Psoas muscle (tissue), 8 donors: Measurements from ENCODE around the gene COL4A1. TPM values are rescaled to one million over a fixed set of nuclear protein-coding genes. Genes with fewer than 3 reads are reported as not detected.

Source experiments
- ATAC-seq, 4 donors: fragments of 200-7000 bp; cut with Tn5 transposase; one replicate each; pipeline ENCODE4 v1.9.1; 2020; ENCODE audit warnings: moderate library complexity in 3 of 4, mild to moderate bottlenecking in 2 of 4
- DNase-seq, 2 donors: peaks; one replicate each; pipeline ENCODE4 v3.0.0-alpha.2; 2020
- H3K27ac ChIP-seq: fragments of 200-600 bp; one replicate; pipeline ENCODE4 v1.8.0; 2022
- H3K27me3 ChIP-seq, 3 donors: fragments of 200-600 bp in 1 of 3; one replicate each; pipeline versions ENCODE4 v1.6.1 to v1.8.0; 2013 to 2022; ENCODE audit warnings: low read length in 2 of 3, mild to moderate bottlenecking in 2 of 3, moderate library complexity in 1 of 3; ENCODE audit not compliant: insufficient read depth in 3 of 3
- H3K36me3 ChIP-seq, 2 donors: fragments of 200-600 bp in 1 of 2; one replicate each; pipeline versions ENCODE4 v1.6.1 to v1.8.0; 2013 to 2022; ENCODE audit warnings: low read depth in 1 of 2, mild to moderate bottlenecking in 1 of 2, moderate library complexity in 1 of 2; ENCODE audit not compliant: insufficient read depth in 1 of 2
- H3K4me1 ChIP-seq: fragments of 200-600 bp; one replicate; pipeline ENCODE4 v1.8.0; 2022
- H3K4me3 ChIP-seq: fragments of 200-600 bp; one replicate; pipeline ENCODE4 v1.8.0; 2022; ENCODE audit warnings: mild to moderate bottlenecking
- H3K9me3 ChIP-seq: fragments of 200-600 bp; one replicate; pipeline ENCODE4 v1.8.0; 2022
- CTCF ChIP-seq: fragments of 200-600 bp; IDR thresholded peaks from one replicate; pipeline ENCODE4 v1.8.0; 2022; ENCODE audit warnings: antibody characterized with exemption
- WGBS, 3 donors: extraction: QIAGEN DNeasy Blood & Tissue Kit; methylation state at CpG; one replicate each; pipeline versions ENCODE4 v1.1.6 to v1.1.7; 2013; 5-methylcytosine and 5-hydroxymethylcytosine counted together
- intact Hi-C, 2 donors: fragments of 100-400 bp; cut with DNase I; formaldehyde crosslinking; loops; one replicate each; pipeline versions ENCODE4 v1.11.0 to v1.14.2; 2022
- polyA plus RNA-seq, 3 donors: library from polyadenylated mRNA; stranded (reverse); fragments of 200-250 nt; gene quantifications; one replicate each; pipeline ENCODE4 v1.2.3, GENCODE V29; 2013
- total RNA-seq, 4 donors: library from RNA; stranded (reverse); fragmentation: NEBNext Ultra II Directional in 2 of 4; extraction: Animal tissue kit (Norgen Biotek cat#: 25700) in 2 of 4; gene quantifications; one replicate each; pipeline versions ENCODE4 v1.2.1 to v1.2.4, GENCODE V29; 2021 to 2023
- donor health status: healthy with polysubstance abuse.
- donor health status: DM: no; HTN: no; CAD: no; lungs with moderate emphysema.
- donor health status: Bipolar disorder and iron deficiency.
- donor health status: healthy.
- donor health status: DM: yes; HTN: yes; CAD: no.
- donor health status: DM: no; HTN: no; CAD: no.
- donor health status: DM: no; HTN: no; CAD: no.
- donor health status: DM: yes; HTN: yes; CAD: no.

The COL4A1 gene
- total and polyA plus RNA-seq, 7 donors = 39.0 to 127 (median 97.0) TPM

DNA sequence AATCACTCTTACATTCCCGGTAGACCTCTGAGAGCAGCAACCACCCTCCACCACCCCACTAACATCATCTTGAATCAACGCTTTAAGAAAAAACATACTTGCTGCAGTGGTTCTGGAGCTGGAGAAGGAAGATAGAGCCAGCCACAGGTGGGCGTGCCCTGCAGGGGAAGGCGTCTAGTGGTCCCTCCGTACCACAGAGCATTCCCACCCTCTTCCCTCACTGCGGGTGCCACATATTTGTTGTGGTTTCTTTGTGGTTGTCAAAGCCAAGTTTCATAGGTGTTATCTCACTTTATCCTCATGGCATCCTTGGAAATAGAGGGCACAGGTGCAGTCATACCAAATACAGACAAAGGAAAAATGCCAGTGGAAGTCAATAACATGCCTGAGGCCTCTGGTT, 22.3 kb upstream of the COL4A1 start:
- no peak overlapping the region for H3K27ac ChIP-seq
- WGBS, 3 donors = 84 to 87% (median 84%) methylated on average over 6 of the region's 6 CpGs
- intact Hi-C loops = no loop called here
- no peaks in the 10 kb centered on the region for H3K36me3 ChIP-seq
- ATAC-seq = no peak
- DNase-seq = no peak
- no peaks in the 10 kb centered on the region for H3K9me3 ChIP-seq
- peaks cover 0 to 32% (median 0%) of the 10 kb centered on the region in 3 donors for H3K27me3 ChIP-seq
- no peak overlapping the region for H3K4me3 ChIP-seq
- TF ChIP-seq CTCF = no peak
- H3K4me1 ChIP-seq = peaks cover 10% of the 10 kb centered on the region

DNA sequence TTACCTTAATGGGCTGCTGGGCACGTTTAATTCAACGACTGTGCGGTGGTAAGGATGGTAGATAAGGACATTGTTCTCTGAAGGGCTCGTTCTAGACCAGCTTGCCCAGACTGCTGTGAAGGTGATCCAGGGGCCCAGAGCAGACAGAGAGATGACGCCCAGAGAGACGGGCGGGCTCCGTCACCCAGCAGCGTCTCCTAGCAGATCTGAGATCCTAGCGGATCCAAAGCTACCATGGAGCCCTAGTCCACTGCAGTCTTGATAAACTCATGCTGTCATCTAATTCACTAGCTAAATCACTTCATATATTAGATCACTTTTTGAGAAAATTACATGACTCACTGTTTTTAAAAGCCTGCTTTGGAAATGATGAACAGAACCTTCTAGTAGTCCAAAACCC, 21.6 kb upstream of the COL4A1 start:
- Histone ChIP-seq H3K27ac (no peak overlapping the region), H3K27me3 (peaks cover 0 to 37% (median 0%) of the 10 kb centered on the region in 3 donors), H3K9me3 (no peaks in the 10 kb centered on the region), H3K36me3 (no peaks in the 10 kb centered on the region), H3K4me3 (no peak overlapping the region), H3K4me1 (peaks cover 10% of the 10 kb centered on the region)
- ATAC-seq (no peak), DNase-seq (no peak)
- intact Hi-C loops = no loop called here
- WGBS, 3 donors = 85 to 89% (median 85%) methylated on average over 10 of the region's 10 CpGs
- no peak for TF ChIP-seq CTCF

DNA sequence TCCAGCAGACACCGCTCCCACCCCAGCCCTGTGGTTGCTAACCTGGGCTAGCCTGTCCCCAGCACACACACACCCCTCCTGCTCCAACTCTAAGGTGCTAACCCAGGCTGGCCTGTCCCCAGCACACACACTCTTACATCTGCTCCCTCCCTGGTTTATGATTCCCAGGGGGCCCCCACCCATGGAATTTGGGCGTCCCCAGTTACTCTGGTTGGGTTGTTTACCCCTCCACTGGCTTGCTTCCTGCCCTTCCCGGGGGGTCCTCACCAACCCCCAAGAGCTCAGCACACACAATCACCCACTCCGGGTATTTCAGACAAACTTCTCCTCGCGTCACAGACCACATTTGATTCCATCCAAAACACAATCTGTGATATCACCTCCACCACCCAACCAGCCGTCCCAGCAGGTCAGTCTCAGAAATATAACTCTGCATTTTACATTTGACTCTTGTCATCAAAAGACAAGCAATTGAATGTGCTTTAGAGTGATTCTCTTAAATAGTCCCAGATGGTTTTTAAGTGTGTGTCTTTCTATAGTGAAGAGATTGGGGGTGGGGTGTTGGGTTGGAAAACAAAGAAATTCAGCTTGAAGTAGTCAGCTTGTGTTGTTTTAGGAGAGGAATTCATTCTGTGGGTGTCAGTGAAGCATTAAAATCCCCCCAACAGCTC, 20.2 kb upstream of the COL4A1 start:
- peaks cover 10% of the 10 kb centered on the region for H3K4me1 ChIP-seq
- no peak overlapping the region for H3K4me3 ChIP-seq
- H3K27ac ChIP-seq = no peak overlapping the region
- TF ChIP-seq CTCF = no peak
- WGBS, 3 donors = 65 to 68% (median 67%) methylated on average over 7 of the region's 7 CpGs
- H3K27me3 ChIP-seq = peaks cover 0 to 40% (median 2%) of the 10 kb centered on the region in 3 donors
- no peaks in the 10 kb centered on the region for H3K9me3 ChIP-seq
- no peak for DNase-seq
- intact Hi-C loops = no loop called here
- no peak for ATAC-seq
- H3K36me3 ChIP-seq = no peaks in the 10 kb centered on the region

GRCh38 chr13:110326263-110326904, 19.4 kb upstream of the COL4A1 start:
- DNase-seq (no peak), ATAC-seq (peak in 1 of 4 donors; percentile 24)
- peaks cover 0 to 39% (median 2%) of the 10 kb centered on the region in 3 donors for H3K27me3 ChIP-seq
- no peak overlapping the region for H3K4me3 ChIP-seq
- intact Hi-C loops = no loop called here
- H3K36me3 ChIP-seq = no peaks in the 10 kb centered on the region
- no peak for TF ChIP-seq CTCF
- no peaks in the 10 kb centered on the region for H3K9me3 ChIP-seq
- peaks cover 14% of the 10 kb centered on the region for H3K4me1 ChIP-seq
- H3K27ac ChIP-seq = peak overlapping the region; percentile 13
- WGBS, 3 donors = 67 to 78% (median 69%) methylated on average over 12 of the region's 12 CpGs
